Colonic mucosa (tissue), 4 donors: ENCODE results near the gene GUCY2F. TPM values are rescaled to one million over a fixed set of nuclear protein-coding genes. Genes with fewer than 3 reads are reported as not detected.

Experiments used
- DNase-seq: peaks from one replicate; pipeline ENCODE4 v3.0.0-alpha.2; 2020
- H3K27ac ChIP-seq: fragments of 200-600 bp; one replicate; pipeline ENCODE4 v1.8.0; 2021
- H3K27me3 ChIP-seq: fragments of 200-600 bp; one replicate; pipeline ENCODE4 v1.8.0; 2021
- H3K36me3 ChIP-seq: fragments of 200-600 bp; one replicate; pipeline ENCODE4 v1.8.0; 2021
- H3K4me1 ChIP-seq: fragments of 200-600 bp; one replicate; pipeline ENCODE4 v1.8.0; 2021; ENCODE audit warnings: mild to moderate bottlenecking
- H3K4me3 ChIP-seq: fragments of 200-600 bp; one replicate; pipeline ENCODE4 v1.8.0; 2021
- H3K9ac ChIP-seq, 2 donors: one replicate each; pipeline ENCODE4 v1.7.0; 2013; ENCODE audit warnings: control low read depth in 2 of 2, low read depth in 2 of 2, low read length in 2 of 2
- H3K9me3 ChIP-seq: fragments of 200-600 bp; one replicate; pipeline ENCODE4 v1.8.0; 2021
- intact Hi-C: fragments of 100-400 bp; cut with DNase I; formaldehyde crosslinking; loops from one replicate; pipeline ENCODE4 v1.14.1; 2022
- total RNA-seq, 2 donors: library from RNA; stranded (reverse); fragmentation: NEBNext Ultra II Directional in 1 of 2; extraction: Animal tissue kit (Norgen Biotek cat#: 25700) in 1 of 2; gene quantifications; one replicate each; pipeline ENCODE4 v1.2.1, GENCODE V29; 2021
- TF ChIP-seq, protein P1 (sequence below): fragments of 200-600 bp; IDR thresholded peaks from one replicate; pipeline ENCODE4 v1.8.0; 2022; ENCODE audit warnings: antibody characterized with exemption, mild to moderate bottlenecking
- donor health status: healthy.
- donor health status: DM: no; HTN: no; CAD: no.
- donor health status: DM: no; HTN: no; CAD: no.

Gene GUCY2F
- total RNA-seq, 2 donors from 2014 or later: not detected

- intact Hi-C loops: no loop called here
- Histone ChIP-seq H3K4me1 (no peaks in the 10 kb centered on the region), H3K27me3 (no peaks in the 10 kb centered on the region), H3K9ac (no peak overlapping the region), H3K27ac (no peak overlapping the region), H3K4me3 (no peak overlapping the region), H3K9me3 (no peaks in the 10 kb centered on the region), H3K36me3 (no peaks in the 10 kb centered on the region)
- TF ChIP-seq, protein P1, sequence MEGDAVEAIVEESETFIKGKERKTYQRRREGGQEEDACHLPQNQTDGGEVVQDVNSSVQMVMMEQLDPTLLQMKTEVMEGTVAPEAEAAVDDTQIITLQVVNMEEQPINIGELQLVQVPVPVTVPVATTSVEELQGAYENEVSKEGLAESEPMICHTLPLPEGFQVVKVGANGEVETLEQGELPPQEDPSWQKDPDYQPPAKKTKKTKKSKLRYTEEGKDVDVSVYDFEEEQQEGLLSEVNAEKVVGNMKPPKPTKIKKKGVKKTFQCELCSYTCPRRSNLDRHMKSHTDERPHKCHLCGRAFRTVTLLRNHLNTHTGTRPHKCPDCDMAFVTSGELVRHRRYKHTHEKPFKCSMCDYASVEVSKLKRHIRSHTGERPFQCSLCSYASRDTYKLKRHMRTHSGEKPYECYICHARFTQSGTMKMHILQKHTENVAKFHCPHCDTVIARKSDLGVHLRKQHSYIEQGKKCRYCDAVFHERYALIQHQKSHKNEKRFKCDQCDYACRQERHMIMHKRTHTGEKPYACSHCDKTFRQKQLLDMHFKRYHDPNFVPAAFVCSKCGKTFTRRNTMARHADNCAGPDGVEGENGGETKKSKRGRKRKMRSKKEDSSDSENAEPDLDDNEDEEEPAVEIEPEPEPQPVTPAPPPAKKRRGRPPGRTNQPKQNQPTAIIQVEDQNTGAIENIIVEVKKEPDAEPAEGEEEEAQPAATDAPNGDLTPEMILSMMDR: no peak
- no peak for DNase-seq
Observed at GRCh38 chrX:109372716-109373115, 109.2 kb downstream of the GUCY2F start.

- H3K36me3 ChIP-seq: no peaks in the 10 kb centered on the region
- TF ChIP-seq, protein P1: no peak
- no peaks in the 10 kb centered on the region for H3K27me3 ChIP-seq
- no peaks in the 10 kb centered on the region for H3K9me3 ChIP-seq
- H3K4me1 ChIP-seq: no peaks in the 10 kb centered on the region
- H3K9ac ChIP-seq: no peak overlapping the region
- no peak overlapping the region for H3K4me3 ChIP-seq
- no peak for DNase-seq
- intact Hi-C loops: no loop called here
- no peak overlapping the region for H3K27ac ChIP-seq
Observed at GRCh38 chrX:109372291-109372690, 109.6 kb downstream of the GUCY2F start.

DNA sequence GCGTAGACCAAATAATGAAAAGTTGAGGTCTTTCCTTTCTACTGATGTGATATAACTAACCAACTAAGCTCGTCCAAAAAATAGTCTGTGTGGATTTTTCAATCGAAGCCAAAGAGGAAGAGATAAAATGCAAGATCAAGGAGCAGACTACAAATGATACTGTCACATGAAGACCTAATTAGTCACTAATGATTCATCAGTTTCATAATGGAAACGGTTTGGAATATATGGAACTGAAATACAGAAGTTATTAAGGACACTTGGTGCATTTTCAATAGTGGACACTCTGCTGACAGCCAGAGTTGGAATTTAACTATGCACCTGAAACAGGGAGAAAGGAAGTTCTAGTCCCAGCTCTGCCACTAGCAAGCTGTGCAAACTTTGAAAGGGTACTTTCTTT lies 119.8 kb downstream of the GUCY2F start:
- DNase-seq: no peak
- intact Hi-C loops: no loop called here

DNA sequence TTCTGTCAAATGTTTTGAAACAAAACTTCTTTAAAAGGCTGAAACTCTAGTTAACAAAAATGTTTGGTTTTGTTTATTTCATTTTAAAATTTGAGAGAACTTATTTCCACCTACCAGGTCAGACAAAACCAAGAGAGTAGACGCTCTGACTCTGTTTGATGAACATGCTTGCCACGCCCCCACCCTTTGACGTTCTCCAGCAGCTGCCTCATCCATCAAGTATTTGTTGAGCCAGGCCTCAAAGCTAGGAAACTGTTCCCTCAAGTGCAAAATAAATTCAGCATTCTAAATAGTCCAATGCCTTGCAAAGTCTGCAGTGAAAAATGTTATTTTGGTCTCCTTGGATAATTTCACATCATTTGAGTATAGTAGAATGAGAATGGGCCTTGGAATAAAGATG lies 121.6 kb downstream of the GUCY2F start:
- no peak overlapping the region for H3K27ac ChIP-seq
- DNase-seq: no peak
- no peaks in the 10 kb centered on the region for H3K9me3 ChIP-seq
- no peaks in the 10 kb centered on the region for H3K4me1 ChIP-seq
- H3K4me3 ChIP-seq: no peak overlapping the region
- intact Hi-C loops: no loop called here
- no peak overlapping the region for H3K9ac ChIP-seq
- no peaks in the 10 kb centered on the region for H3K27me3 ChIP-seq
- no peaks in the 10 kb centered on the region for H3K36me3 ChIP-seq
- TF ChIP-seq, protein P1: no peak

More for the DNA sequence above, 119.8 kb downstream of the GUCY2F start:
- H3K4me1 ChIP-seq: no peaks in the 10 kb centered on the region
- H3K4me3 ChIP-seq: no peak overlapping the region
- TF ChIP-seq, protein P1: no peak
- no peaks in the 10 kb centered on the region for H3K27me3 ChIP-seq
- H3K9ac ChIP-seq: no peak overlapping the region
- no peaks in the 10 kb centered on the region for H3K9me3 ChIP-seq
- H3K27ac ChIP-seq: no peak overlapping the region
- H3K36me3 ChIP-seq: no peaks in the 10 kb centered on the region

DNA sequence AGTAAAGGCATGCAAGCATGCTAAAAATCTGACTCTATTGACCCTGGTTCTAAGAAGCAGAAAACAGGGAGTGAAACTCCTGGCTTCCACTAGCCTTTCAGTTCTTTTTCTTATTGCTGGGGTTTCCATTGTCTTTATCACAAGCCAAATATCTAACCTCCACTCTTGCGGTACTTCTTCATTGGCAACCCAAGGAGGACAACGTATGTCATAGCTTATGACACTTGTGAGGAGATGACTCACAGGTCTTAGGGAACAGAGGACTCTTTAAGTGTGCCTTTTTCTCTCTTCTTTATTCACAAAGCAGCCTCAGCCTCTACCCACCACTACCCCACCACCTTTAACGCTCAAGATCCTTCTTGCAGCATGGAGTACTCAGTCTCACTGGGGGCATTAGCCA lies 124.2 kb downstream of the GUCY2F start:
- Histone ChIP-seq H3K9ac (no peak overlapping the region), H3K27ac (no peak overlapping the region), H3K9me3 (no peaks in the 10 kb centered on the region), H3K4me3 (no peak overlapping the region), H3K4me1 (no peaks in the 10 kb centered on the region), H3K27me3 (no peaks in the 10 kb centered on the region), H3K36me3 (no peaks in the 10 kb centered on the region)
- TF ChIP-seq, protein P1: no peak
- intact Hi-C loops: no loop called here
- DNase-seq: no peak

DNA sequence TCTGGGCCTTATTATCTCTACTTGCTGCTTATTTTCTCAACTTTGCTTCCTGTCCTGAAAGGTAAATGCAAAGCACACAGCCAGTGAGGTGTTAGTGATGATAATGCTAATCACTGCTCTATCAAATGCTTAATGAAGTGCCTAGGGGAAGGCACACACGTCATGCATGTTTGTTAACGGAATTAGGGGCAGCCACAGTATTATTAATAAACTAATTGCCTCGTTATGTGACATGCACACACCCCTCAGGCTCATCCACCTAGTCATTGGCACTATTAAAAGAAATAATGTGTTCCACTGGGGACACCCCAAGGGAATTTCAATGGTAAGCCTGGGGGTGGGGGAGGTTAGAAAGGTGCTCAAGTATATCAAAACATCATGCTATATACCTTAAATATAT lies 125.2 kb downstream of the GUCY2F start:
- Histone ChIP-seq H3K27me3 (no peaks in the 10 kb centered on the region), H3K9me3 (no peaks in the 10 kb centered on the region), H3K27ac (no peak overlapping the region), H3K4me1 (no peaks in the 10 kb centered on the region), H3K4me3 (no peak overlapping the region), H3K9ac (no peak overlapping the region), H3K36me3 (no peaks in the 10 kb centered on the region)
- intact Hi-C loops: no loop called here
- TF ChIP-seq, protein P1: no peak
- no peak for DNase-seq
